GM19463 (cell line): Measurements from ENCODE around the gene UNC5C.
A peak's percentile ranks its signal among the peaks of the same experiment; 100 is the strongest.

ENCODE experiments used
- ATAC-seq: cut with Tn5 transposase; IDR thresholded peaks from one replicate; pipeline ENCODE4 v1.9.1; 2021; ENCODE audit warnings: mild to moderate bottlenecking, moderate library complexity; ENCODE audit not compliant: unreplicated experiment

UNC5C gene

GRCh38 chr4:95360256-95360903, 188.4 kb downstream of the UNC5C start:
- ATAC-seq, result no peak

- ATAC-seq, result no peak
These were observed 190.4 kb downstream of the UNC5C start for GRCh38 chr4:95358421-95358820.

- ATAC-seq, result no peak
These were observed 193.8 kb downstream of the UNC5C start for GRCh38 chr4:95355021-95355420.

- no peak for ATAC-seq
These were observed 200.4 kb downstream of the UNC5C start for GRCh38 chr4:95348418-95348817.

DNA sequence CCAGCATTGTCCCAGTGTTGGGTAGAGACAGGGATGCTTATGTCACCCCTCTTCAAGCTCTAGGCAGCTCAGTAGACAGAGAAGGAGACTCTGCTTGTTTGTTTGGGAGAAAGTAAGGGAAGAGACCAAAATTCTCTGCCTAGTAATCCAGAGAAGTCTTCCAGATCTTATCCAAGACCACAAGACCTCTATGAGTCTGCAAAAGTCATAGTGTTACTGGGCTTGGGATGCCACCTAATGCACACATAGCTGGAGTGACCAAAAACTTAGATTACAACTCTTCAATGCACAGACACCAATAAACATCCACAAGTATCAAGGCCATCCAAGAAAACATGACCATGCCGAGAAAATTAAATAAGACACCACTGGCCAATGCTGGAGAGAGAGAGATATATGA, 205.5 kb downstream of the UNC5C start:
- no peak for ATAC-seq

GRCh38 chr4:95340191-95340590, 208.6 kb downstream of the UNC5C start:
- no peak for ATAC-seq

DNA sequence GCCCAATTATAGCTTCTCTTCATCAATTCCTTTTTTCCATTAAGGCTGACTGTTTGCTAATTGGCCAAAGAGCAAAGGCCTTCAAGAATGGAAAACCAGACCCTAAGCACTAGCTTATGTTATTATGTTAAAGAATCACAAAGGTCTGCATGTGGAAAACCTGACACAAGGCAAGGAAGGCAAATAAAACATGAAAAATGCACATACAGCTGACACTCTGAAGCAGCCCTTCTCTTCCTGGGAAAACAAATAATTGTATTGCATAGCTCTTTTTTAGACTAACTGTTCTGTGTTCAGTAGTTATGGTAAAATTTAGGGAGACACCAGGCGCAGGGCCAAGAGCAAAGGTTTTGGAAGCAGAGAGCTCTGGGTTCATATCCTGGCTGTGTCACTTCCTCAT, 223.1 kb downstream of the UNC5C start:
- ATAC-seq, result no peak

GRCh38 chr4:95319169-95319568, 229.6 kb downstream of the UNC5C start:
- no peak for ATAC-seq

DNA sequence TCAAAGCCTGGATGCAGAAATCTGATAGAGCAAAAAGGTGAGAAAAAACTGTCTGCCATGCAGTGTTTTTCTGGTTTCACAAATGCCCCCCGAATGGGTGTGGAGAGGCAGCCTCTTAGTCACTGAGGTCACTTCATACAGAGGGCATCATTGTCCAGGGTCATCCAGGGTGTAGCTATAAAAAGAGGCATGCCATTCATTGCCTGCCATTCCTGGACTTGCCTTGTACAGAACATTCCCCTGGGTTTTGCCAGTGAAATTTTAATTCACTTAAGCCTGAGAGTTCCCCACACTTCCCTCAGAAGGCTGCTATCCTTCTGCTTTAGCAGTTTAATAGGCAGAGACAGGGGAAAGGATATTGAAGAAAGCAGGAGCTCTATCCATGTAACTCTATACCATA, 230.3 kb downstream of the UNC5C start:
- ATAC-seq, result no peak

- ATAC-seq, result no peak
These were observed 230.7 kb downstream of the UNC5C start for GRCh38 chr4:95318044-95318443.

GRCh38 chr4:95317085-95317793, 231.5 kb downstream of the UNC5C start:
- ATAC-seq, result no peak

- ATAC-seq, result no peak
These were observed 234.2 kb downstream of the UNC5C start for GRCh38 chr4:95314573-95314972.

GRCh38 chr4:95304898-95305297, 243.9 kb downstream of the UNC5C start:
- ATAC-seq, result no peak

DNA sequence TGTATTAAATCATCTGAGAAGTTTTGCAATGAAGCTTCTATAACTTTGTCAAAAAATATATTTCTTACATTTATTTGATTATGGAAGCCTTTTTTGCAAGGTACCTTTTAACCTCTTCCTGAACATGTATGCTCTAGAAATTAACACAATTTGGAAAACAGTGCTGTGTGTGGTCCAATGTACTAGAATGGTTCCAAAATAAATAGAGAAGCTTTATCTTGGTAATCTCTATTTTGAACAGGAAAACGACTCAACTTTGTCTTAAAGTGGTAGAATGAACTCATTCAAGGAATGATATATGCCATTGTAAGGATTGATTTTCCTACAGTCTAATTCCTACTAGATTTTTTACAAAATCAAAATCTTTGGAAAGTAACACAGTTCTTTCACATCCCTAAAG, 248.5 kb downstream of the UNC5C start:
- no peak for ATAC-seq

- no peak for ATAC-seq
These were observed 252.7 kb downstream of the UNC5C start for GRCh38 chr4:95296052-95296451.

GRCh38 chr4:95295157-95295556, 253.6 kb downstream of the UNC5C start:
- ATAC-seq, result no peak

- no peak for ATAC-seq
These were observed 254.5 kb downstream of the UNC5C start for GRCh38 chr4:95294321-95294720.

DNA sequence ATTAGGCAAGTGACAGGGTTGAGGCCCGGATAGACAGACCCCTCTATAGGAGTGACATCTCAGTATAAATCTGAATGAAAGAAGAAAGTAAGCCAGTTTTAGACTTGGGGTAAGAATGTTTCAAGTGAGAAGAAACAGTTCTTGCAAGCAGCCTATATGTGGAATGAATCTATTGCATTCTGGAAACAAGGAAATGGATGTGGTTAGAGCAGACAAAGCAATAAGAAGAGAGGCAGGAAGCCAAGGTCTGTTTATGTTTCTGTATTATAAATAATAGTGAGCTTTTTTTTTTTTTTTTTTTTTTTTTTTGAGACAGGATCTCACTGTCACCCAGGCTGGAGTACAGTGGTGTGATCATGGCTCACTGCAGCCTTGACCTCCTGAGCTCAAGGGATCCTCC, 255.8 kb downstream of the UNC5C start:
- ATAC-seq, result no peak

DNA sequence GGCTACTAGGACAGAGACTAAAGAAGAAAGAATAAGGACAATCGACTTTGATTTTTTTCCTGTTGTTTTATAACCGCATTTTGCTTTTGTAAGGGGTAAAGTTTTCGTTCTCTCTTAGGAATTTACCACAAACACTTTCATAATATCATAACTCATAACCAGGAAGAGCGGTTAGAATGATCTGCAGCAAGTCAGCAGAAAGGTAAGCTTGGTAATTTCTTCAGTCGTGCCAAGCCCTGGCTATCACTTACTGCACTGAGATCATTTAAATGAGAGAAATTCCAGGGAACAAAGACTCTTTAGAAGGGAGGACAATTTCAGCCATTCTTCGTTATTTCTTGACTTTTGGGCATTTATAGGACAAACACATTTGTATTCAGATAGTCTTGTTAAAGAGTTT, 258.1 kb downstream of the UNC5C start:
- no peak for ATAC-seq

GRCh38 chr4:95289028-95289634, 259.6 kb downstream of the UNC5C start:
- ATAC-seq, result peak; percentile 66

- ATAC-seq, result no peak
These were observed 260.2 kb downstream of the UNC5C start for GRCh38 chr4:95288552-95288951.

DNA sequence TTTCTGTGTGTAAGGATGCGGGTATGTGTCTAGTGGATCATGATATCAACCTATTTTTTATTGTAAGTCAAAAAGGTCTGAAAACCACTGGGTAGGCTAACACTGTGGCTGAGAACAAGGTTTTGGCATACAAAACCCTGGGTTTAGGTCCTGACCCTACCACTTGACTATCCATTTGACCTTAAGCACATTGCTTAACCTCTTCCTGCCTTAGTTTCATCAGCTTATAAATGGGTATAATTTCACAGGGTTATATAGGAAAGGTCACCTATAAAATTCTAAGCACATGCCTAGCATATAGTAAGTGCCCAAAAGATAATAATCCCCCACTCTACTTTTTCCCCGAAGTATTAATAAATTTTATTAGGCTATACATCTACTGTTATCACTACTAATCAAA, 263.0 kb downstream of the UNC5C start:
- ATAC-seq, result no peak
